Renal cortex interstitium (tissue), 15 donors: ENCODE results near the gene HOXD3. TPM values are rescaled to one million over a fixed set of nuclear protein-coding genes. Genes with fewer than 3 reads are reported as not detected.

Experiments used
- DNase-seq, 11 donors: peaks; one replicate each; pipeline ENCODE4 v3.0.0-alpha.2; 2013; ENCODE audit warnings: low read depth in 9 of 11, low spot score in 4 of 11; ENCODE audit errors: extremely low read depth in 1 of 11
- long read RNA-seq, 16 experiments: transcript quantifications; one replicate each; lab custom pipeline, GENCODE V29; 2026
- polyA plus RNA-seq, 3 donors: library from polyadenylated mRNA; unstranded; fragments of 120-200 nt; gene quantifications; one replicate each; pipeline ENCODE4 v1.2.1, GENCODE V29; 2013; ENCODE audit not compliant: insufficient read length in 3 of 3

The HOXD3 gene
- 10 to 100 TPM; 25.3 to 30.3 (median 26.5) TPM for polyA plus RNA-seq
- long read RNA-seq, donor 1, transcript HOXD3-204 (2 exons, 1,055 nt) = major isoform, 6 of 27 reads
- long read RNA-seq, donor 1, partial matches to known transcripts = 21 of 27 reads
- long read RNA-seq, donor 1, other reads (novel, unspliced or antisense) = 0 of 27 reads
- long read RNA-seq, donor 2, transcript HOXD3-204 (2 exons, 1,055 nt) = major isoform, 7 of 18 reads
- long read RNA-seq, donor 2, partial matches to known transcripts = 11 of 18 reads
- long read RNA-seq, donor 2, other reads (novel, unspliced or antisense) = 0 of 18 reads
- long read RNA-seq, donor 3, transcript HOXD3-204 (2 exons, 1,055 nt) = major isoform, 9 of 17 reads
- long read RNA-seq, donor 3, partial matches to known transcripts = 8 of 17 reads
- long read RNA-seq, donor 3, other reads (novel, unspliced or antisense) = 0 of 17 reads
- long read RNA-seq, donor 4, partial matches to known transcripts = 0 of 3 reads
- long read RNA-seq, donor 4, other reads (novel, unspliced or antisense) = 0 of 3 reads
- long read RNA-seq, donor 5 = 0 reads
- long read RNA-seq, donor 6, partial matches to known transcripts = 9 of 14 reads
- long read RNA-seq, donor 6, other reads (novel, unspliced or antisense) = 0 of 14 reads
- long read RNA-seq, donor 7, transcript HOXD3-204 (2 exons, 1,055 nt) = major isoform, 7 of 16 reads
- long read RNA-seq, donor 7, partial matches to known transcripts = 9 of 16 reads
- long read RNA-seq, donor 7, other reads (novel, unspliced or antisense) = 0 of 16 reads
- long read RNA-seq, donor 8, partial matches to known transcripts = 11 of 14 reads
- long read RNA-seq, donor 8, other reads (novel, unspliced or antisense) = 0 of 14 reads
- long read RNA-seq, donor 9, transcript HOXD3-204 (2 exons, 1,055 nt) = major isoform, 7 of 13 reads
- long read RNA-seq, donor 9, partial matches to known transcripts = 5 of 13 reads
- long read RNA-seq, donor 9, other reads (novel, unspliced or antisense) = 0 of 13 reads
- long read RNA-seq, donor 10, transcript HOXD3-204 (2 exons, 1,055 nt) = major isoform, 8 of 14 reads
- long read RNA-seq, donor 10, partial matches to known transcripts = 6 of 14 reads
- long read RNA-seq, donor 10, other reads (novel, unspliced or antisense) = 0 of 14 reads
- long read RNA-seq, donor 11, transcript HOXD3-204 (2 exons, 1,055 nt) = major isoform, 6 of 42 reads
- long read RNA-seq, donor 11, partial matches to known transcripts = 35 of 42 reads
- long read RNA-seq, donor 11, other reads (novel, unspliced or antisense) = 0 of 42 reads
- long read RNA-seq, donor 12, partial matches to known transcripts = 0 of 1 reads
- long read RNA-seq, donor 12, other reads (novel, unspliced or antisense) = 0 of 1 reads
- long read RNA-seq, donor 13, transcript HOXD3-204 (2 exons, 1,055 nt) = major isoform, 9 of 40 reads
- long read RNA-seq, donor 13, partial matches to known transcripts = 28 of 40 reads
- long read RNA-seq, donor 13, other reads (novel, unspliced or antisense) = 0 of 40 reads
- long read RNA-seq, donor 14, partial matches to known transcripts = 0 of 3 reads
- long read RNA-seq, donor 14, other reads (novel, unspliced or antisense) = 0 of 3 reads
- long read RNA-seq, donor 15, partial matches to known transcripts = 0 of 1 reads
- long read RNA-seq, donor 15, other reads (novel, unspliced or antisense) = 0 of 1 reads
- long read RNA-seq, donor 16, transcript HOXD3-204 (2 exons, 1,055 nt) = major isoform, 9 of 88 reads
- long read RNA-seq, donor 16, partial matches to known transcripts = 76 of 88 reads
- long read RNA-seq, donor 16, other reads (novel, unspliced or antisense) = 0 of 88 reads

- DNase-seq = peak in 1 of 11 donors; percentile 42
These were observed at the start of gene HOXD3 for GRCh38 chr2:176156807-176157498. Gene HOXD3 (plus strand): TSS chr2:176157307. CDS start chr2:176169115, 11,808 bp downstream.

GRCh38 chr2:176107731-176108181 lies 49.4 kb upstream of the HOXD3 start:
- no peak for DNase-seq

GRCh38 chr2:176109192-176109901 lies 47.8 kb upstream of the HOXD3 start:
- DNase-seq = no peak

- DNase-seq = no peak
These were observed 47.2 kb upstream of the HOXD3 start for GRCh38 chr2:176109946-176110345.

DNA sequence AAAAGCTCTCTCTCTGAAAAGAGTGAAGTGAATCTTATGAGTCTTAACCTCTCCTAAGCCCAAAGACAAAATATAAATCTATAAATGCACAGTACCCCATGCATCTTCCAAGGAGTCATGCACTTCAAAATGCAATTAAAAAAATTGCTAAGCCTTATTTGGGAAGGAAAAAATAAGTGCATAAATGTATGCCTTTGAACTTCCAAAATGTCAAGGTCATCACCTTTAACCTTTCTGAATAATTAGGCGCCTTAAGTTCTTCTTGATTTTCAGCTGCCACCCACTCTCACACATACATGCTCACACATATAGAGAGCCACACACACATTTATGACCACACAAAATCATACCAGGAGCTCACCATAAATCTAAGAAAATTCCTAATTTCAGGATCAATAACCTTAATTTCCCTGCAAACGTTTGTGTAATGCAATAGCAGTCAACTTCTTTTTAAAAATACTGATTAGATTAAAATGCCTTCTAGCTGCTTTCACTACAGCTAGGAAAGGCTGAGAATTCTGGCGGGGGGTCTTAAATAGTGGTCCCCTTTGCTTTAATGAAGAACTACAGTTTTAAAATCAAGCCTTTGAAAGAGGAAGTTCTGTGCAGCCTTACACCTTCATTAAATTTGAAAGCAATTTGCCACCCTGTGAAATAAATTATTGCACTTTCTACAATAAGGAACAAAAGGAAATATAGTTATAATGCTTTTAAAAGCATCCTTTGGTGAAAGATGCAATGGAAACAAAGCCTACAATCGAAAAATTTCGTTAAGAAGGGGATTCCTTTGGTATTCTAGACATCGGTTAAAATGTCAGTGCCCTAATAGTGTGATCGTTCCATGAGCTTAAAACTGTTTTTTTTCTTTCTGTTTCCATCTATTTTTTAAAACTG lies 46.4 kb upstream of the HOXD3 start:
- no peak for DNase-seq

GRCh38 chr2:176111309-176111663 lies 45.8 kb upstream of the HOXD3 start:
- DNase-seq = peak in 5 of 11 donors; percentile 82 to 89 (median 86)

DNA sequence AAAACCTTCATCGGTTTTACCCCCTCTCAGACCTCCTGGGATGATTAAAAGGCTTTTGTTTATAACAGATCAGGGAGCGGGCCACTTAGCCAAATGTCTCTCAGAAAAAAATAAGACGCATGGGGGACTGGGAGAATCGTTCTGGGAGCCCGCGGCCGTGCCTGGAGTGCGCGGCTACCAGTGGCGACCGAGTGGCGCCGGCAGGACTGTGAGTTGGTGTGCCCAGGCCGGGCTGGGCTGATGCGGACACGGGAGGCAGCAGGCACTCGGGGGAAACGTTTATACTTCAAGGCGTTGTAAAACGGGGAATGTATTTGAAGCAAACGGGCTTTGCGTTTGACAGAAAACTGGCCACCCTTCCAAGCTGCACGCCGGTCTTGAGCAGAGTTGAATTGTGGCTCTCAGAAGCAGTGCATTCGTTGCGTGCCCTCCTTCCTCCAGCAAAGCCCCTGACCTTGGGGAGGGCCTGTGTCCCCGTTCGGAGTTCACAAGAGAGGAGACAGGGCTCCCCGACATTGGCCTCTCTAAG lies 45.2 kb upstream of the HOXD3 start:
- DNase-seq = no peak

GRCh38 chr2:176112375-176113302 lies 44.5 kb upstream of the HOXD3 start:
- DNase-seq = no peak

DNA sequence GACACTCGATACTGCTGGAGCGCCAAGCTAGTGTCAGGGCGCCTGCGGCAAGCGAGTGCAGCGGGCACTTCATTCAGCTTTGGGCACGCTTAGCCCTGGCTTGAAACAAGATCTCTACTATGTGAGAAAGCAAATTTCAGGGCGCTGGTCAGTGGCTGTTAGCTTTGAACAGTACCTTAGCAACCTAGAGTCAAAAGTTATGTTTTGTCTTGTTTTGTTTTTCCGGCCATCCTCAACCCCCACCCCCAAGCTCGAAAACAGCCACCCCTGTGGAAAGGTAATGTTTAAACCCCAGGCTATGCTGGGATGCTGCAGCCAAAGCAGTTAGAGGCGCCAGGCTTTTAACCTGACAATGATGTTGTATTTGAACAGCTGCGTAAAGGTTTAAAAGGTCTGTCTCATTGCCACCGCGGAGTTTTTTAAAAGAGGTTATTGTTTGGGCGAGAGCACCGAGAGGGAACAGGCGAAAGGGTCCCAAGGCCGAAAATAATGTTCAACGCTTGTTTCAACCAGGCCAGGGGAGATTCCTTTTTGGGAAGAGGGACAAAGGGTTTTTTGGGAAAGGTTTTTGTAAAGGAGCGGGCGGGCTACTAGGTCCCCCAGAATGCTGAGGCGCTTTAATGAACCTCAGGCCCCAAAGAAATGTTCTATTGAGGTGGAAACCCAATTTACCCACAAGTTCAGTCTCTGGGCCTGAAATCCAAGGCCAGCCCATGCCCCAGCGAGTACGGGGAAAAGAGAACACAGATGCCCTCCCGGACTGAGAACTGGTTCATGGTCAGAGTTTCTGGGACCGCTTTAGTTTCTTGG lies 42.8 kb upstream of the HOXD3 start:
- no peak for DNase-seq

DNA sequence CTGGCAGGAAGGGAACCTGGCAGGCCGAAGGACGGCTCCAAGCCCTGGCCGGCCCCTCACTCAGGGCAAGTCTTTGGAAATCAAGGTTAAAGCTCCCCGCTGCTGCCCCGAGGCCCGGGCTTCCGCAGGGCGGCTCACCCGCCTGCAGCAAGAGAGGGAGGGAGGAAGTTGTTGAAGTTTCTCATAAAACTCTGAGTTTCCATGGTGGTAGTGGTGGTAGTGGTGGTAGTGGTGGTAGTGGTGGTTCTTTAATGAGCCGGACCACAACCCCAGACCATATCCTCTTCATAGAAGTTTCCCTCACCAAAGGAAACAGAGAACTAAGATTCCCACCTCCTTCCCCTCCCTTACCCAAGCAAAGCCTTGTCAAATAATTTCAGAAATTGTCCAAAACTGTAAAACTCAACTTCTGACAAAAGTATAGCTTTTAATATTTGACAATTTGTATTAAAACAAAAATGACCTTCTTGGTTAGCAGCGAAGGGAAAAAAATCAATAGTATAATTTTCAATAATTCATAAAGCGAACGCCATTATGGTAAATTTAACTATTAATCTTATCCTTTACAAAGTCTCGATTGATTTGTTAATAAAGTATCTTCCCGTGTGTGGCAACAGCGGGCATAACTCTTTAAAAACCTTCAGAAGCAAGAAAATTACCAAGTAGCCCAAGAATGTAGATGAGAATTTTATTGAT lies 42.0 kb upstream of the HOXD3 start:
- DNase-seq = no peak

- DNase-seq = peak in 6 of 11 donors; percentile 87 to 96 (median 92)
These were observed 41.0 kb upstream of the HOXD3 start, which contains the start of gene HOXD10 for GRCh38 chr2:176115883-176116813. Gene HOXD10 (plus strand): TSS chr2:176116778. CDS start chr2:176116834, 56 bp downstream.

DNA sequence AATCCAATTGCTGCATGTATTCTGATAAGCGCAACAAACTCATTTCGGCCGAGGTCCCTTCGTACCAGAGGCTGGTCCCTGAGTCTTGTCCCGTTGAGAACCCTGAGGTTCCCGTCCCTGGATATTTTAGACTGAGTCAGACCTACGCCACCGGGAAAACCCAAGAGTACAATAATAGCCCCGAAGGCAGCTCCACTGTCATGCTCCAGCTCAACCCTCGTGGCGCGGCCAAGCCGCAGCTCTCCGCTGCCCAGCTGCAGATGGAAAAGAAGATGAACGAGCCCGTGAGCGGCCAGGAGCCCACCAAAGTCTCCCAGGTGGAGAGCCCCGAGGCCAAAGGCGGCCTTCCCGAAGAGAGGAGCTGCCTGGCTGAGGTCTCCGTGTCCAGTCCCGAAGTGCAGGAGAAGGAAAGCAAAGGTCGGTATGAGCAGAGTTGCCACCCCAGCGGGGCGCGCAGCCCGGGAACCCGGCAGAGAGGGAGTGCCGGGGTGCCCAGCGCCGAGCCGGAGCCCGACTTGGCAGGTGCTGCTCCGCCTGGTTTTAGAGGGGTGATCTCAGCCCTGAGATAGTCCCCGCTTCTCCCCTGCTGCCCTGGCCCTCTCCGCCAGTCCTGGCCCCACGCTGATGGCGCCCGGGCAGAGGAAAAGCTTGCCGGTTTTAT lies 39.8 kb upstream of the HOXD3 start:
- DNase-seq = no peak
